ENCODE measurements around the gene POU6F2. TPM values are rescaled to one million over a fixed set of nuclear protein-coding genes. Genes with fewer than 3 reads are reported as not detected.
"Not testable (repeated sequence)": the region's sequence is repeated elsewhere in the genome, so short reads cannot be mapped to it uniquely, and the experiment has no call there.

POU6F2 gene
- total RNA-seq, 1 experiment from 2014 or later, result 3.9 TPM

DNA sequence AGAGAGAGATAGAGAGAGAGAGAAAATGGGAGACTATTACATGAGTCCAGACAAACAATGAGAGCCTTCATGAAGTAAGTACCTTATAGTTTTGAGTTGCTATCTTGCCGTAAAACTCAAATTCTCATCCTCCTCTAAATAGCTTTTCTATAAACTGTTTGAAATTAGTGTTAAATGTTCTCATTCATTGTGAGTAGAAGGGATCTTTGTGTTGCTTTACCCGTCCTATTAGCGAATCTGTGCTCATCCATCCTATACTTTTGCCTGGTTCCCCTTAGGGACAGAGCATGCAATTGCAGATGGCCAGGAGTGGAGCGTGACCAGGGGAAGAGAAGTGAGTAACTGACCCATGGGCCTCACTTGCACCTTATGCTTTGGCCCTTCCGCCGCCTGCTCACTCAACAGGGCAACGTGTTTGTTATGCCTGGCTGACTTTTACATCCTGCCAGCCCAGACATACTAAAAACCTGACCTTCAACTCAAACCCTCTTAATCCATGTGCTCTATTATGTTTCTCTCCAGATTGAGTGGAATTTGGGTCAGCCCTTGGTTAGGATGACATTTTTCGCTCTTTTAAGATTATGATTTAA is 344.3 kb downstream of the POU6F2 start:
- Histone ChIP-seq H3K27me3 (replicated peaks; ENCODE audit: control insufficient read depth, insufficient read depth, low read length) (no peaks in the 10 kb centered on the region; the same call in 1 of the 2 replicates), H3K36me3 (ENCODE audit: control insufficient read depth, insufficient read depth, low read length) (no peaks in the 10 kb centered on the region), H3K9me3 (0 out of 2 replicates have a peak, but pooled peaks cover 3% of the 10 kb centered on the region), H3K4me1 (no peaks in the 10 kb centered on the region), H3K4me3 (ENCODE audit: low read depth, low read length) (no peak overlapping the region)
- intact Hi-C loops (cut with micrococcal nuclease; ENCODE audit: unreplicated experiment), result no loop called here
- no peaks in the 10 kb centered on the region for H3K9me3 Mint-ChIP-seq (ENCODE audit: unreplicated experiment)
- BruUV-seq (replicated peaks), result no TSS peak
- POLR2A ChIA-PET, result no interaction called here
- no peak overlapping the region for H3K27ac Mint-ChIP-seq (ENCODE audit: unreplicated experiment)
- H3K4me3 Mint-ChIP-seq (ENCODE audit: unreplicated experiment), result no peak overlapping the region
- H3K4me1 Mint-ChIP-seq (ENCODE audit: low read depth, unreplicated experiment), result peaks cover 4% of the 10 kb centered on the region
- CTCF ChIA-PET, result no interaction called here
- H3K27me3 Mint-ChIP-seq (ENCODE audit: insufficient read depth, unreplicated experiment), result peaks cover 14% of the 10 kb centered on the region
- no peaks in the 10 kb centered on the region for H3K36me3 Mint-ChIP-seq (ENCODE audit: insufficient read depth, unreplicated experiment)
- DNase-seq, result no peak
- TF ChIP-seq, protein P1, sequence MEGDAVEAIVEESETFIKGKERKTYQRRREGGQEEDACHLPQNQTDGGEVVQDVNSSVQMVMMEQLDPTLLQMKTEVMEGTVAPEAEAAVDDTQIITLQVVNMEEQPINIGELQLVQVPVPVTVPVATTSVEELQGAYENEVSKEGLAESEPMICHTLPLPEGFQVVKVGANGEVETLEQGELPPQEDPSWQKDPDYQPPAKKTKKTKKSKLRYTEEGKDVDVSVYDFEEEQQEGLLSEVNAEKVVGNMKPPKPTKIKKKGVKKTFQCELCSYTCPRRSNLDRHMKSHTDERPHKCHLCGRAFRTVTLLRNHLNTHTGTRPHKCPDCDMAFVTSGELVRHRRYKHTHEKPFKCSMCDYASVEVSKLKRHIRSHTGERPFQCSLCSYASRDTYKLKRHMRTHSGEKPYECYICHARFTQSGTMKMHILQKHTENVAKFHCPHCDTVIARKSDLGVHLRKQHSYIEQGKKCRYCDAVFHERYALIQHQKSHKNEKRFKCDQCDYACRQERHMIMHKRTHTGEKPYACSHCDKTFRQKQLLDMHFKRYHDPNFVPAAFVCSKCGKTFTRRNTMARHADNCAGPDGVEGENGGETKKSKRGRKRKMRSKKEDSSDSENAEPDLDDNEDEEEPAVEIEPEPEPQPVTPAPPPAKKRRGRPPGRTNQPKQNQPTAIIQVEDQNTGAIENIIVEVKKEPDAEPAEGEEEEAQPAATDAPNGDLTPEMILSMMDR (IDR thresholded peaks at IDR 0.05; ENCODE audit: insufficient read depth in 1 of 2, low read depth in 1 of 2, low read length in 1 of 2, severe bottlenecking in 1 of 2, unreplicated experiment in 1 of 2), result no peak

DNA sequence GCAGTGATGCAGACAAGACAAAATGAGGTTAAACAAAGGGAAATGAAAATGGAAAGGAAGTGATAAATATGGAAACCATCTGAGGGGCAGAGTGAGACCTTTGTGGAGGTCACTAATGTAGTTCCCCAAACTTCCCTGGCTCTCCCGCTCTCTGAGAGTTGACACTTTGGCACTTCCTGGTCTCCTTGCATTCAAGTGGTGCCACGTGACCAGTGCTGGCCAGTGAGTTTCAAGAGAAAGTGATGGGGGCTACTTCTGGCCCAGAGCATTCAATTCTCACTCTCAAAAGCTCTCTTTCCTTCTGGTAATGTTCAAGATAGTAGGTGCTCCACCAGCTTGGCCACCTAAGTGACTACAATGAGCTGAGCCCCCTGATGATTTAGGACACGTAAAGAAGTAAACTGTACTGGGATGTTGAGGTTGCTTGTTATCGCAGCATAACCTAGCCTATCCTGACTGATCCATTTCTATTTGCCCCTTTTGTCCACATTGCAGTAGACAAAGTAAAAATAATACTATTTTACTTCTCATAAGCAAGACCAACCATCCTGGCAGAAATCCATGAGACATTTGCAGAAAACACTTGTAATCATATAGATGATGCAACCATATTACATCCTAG is 346.5 kb downstream of the POU6F2 start:
- Histone ChIP-seq H3K9me3 (0 out of 2 replicates have a peak, but pooled peaks cover 3% of the 10 kb centered on the region), H3K4me3 (ENCODE audit: low read depth, low read length) (no peak overlapping the region), H3K4me1 (no peaks in the 10 kb centered on the region), H3K27me3 (replicated peaks; ENCODE audit: control insufficient read depth, insufficient read depth, low read length) (no peaks in the 10 kb centered on the region; the same call in 1 of the 2 replicates), H3K36me3 (ENCODE audit: control insufficient read depth, insufficient read depth, low read length) (no peaks in the 10 kb centered on the region)
- ChIA-PET CTCF (no interaction called here), POLR2A (no interaction called here)
- peaks cover 4% of the 10 kb centered on the region for H3K4me1 Mint-ChIP-seq (ENCODE audit: low read depth, unreplicated experiment)
- no peaks in the 10 kb centered on the region for H3K36me3 Mint-ChIP-seq (ENCODE audit: insufficient read depth, unreplicated experiment)
- no peaks in the 10 kb centered on the region for H3K9me3 Mint-ChIP-seq (ENCODE audit: unreplicated experiment)
- no TSS peak for BruUV-seq (replicated peaks)
- intact Hi-C loops (cut with micrococcal nuclease; ENCODE audit: unreplicated experiment), result no loop called here
- TF ChIP-seq, protein P1 (IDR thresholded peaks at IDR 0.05; ENCODE audit: insufficient read depth in 1 of 2, low read depth in 1 of 2, low read length in 1 of 2, severe bottlenecking in 1 of 2, unreplicated experiment in 1 of 2), result no peak
- H3K27ac Mint-ChIP-seq (ENCODE audit: unreplicated experiment), result no peak overlapping the region
- no peak for DNase-seq
- H3K27me3 Mint-ChIP-seq (ENCODE audit: insufficient read depth, unreplicated experiment), result peaks cover 9% of the 10 kb centered on the region
- H3K4me3 Mint-ChIP-seq (ENCODE audit: unreplicated experiment), result no peak overlapping the region

DNA sequence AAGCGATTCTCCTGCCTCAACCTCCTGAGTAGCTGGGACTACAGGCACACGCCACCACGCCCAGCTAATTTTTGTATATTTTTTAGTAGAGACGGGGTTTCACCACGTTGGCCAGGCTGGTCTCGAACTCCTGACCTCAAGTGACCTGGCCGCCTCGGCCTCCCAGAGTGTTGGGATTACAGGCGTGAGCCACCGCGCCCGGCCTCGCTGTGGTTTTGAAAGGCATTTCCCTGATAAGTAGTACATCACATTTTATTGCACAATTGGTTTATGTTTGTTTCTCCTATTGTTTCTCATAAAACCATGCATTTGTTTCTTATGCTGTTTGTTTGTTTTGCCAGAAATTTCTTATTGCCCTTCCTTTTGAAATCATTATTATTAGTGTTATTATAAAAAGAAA is 353.9 kb downstream of the POU6F2 start:
- H3K36me3 ChIP-seq (ENCODE audit: control insufficient read depth, insufficient read depth, low read length); BruUV-seq (replicated peaks); H3K36me3 Mint-ChIP-seq (ENCODE audit: insufficient read depth, unreplicated experiment); CTCF ChIA-PET; H3K4me1 Mint-ChIP-seq (ENCODE audit: low read depth, unreplicated experiment); intact Hi-C loops (cut with micrococcal nuclease; ENCODE audit: unreplicated experiment); H3K27ac Mint-ChIP-seq (ENCODE audit: unreplicated experiment); H3K9me3 Mint-ChIP-seq (ENCODE audit: unreplicated experiment); H3K27me3 ChIP-seq (replicated peaks; ENCODE audit: control insufficient read depth, insufficient read depth, low read length); H3K4me3 Mint-ChIP-seq (ENCODE audit: unreplicated experiment); POLR2A ChIA-PET; H3K4me3 ChIP-seq (ENCODE audit: low read depth, low read length); H3K9me3 ChIP-seq; DNase-seq; H3K4me1 ChIP-seq: not testable (repeated sequence)
- H3K27me3 Mint-ChIP-seq (ENCODE audit: insufficient read depth, unreplicated experiment), result peaks cover 27% of the 10 kb centered on the region

Data from Caco-2 (cell line).